WTC11 (cell line): ENCODE results near the gene PCDHGB4.

Experiments used
- ATF2 ChIP-seq: sonication (generic); formaldehyde crosslinking; IDR thresholded peaks from 2 replicates; pipeline ENCODE4 v1.8.1; 2022; ENCODE audit warnings: low read depth, missing genetic modification reagents, borderline replicate concordance
- CBFB ChIP-seq: sonication (generic); formaldehyde crosslinking; IDR thresholded peaks from 2 replicates; pipeline ENCODE4 v1.8.1; 2022; ENCODE audit warnings: mild to moderate bottlenecking, low read depth, missing genetic modification reagents
- CTCF ChIP-seq: fragments of 200-600 bp; IDR thresholded peaks from 2 replicates; pipeline ENCODE4 v1.8.0; 2022; ENCODE audit warnings: antibody characterized with exemption
- GABPB1 ChIP-seq: sonication (generic); formaldehyde crosslinking; IDR thresholded peaks from 2 replicates; pipeline ENCODE4 v1.8.1; 2023; ENCODE audit warnings: mild to moderate bottlenecking, missing genetic modification reagents
- IRF2 ChIP-seq: sonication (generic); formaldehyde crosslinking; IDR thresholded peaks from 2 replicates; pipeline ENCODE4 v1.8.0; 2022; ENCODE audit warnings: low read depth, missing genetic modification reagents, borderline replicate concordance
- JUN ChIP-seq: sonication (generic); formaldehyde crosslinking; IDR thresholded peaks from 2 replicates; pipeline ENCODE4 v1.8.0; 2023; ENCODE audit warnings: mild to moderate bottlenecking, missing genetic modification reagents
- NFE2L1 ChIP-seq: sonication (generic); formaldehyde crosslinking; IDR thresholded peaks from 2 replicates; pipeline ENCODE4 v1.8.1; 2023; ENCODE audit warnings: missing genetic modification reagents
- RELA ChIP-seq: sonication (generic); formaldehyde crosslinking; IDR thresholded peaks from 2 replicates; pipeline ENCODE4 v1.8.1; 2022; ENCODE audit warnings: missing genetic modification reagents, mild to moderate bottlenecking, borderline replicate concordance
- TEAD4 ChIP-seq: sonication (generic); formaldehyde crosslinking; IDR thresholded peaks from 2 replicates; pipeline ENCODE4 v1.8.0; 2022; ENCODE audit warnings: mild to moderate bottlenecking, missing genetic modification reagents
- ZBTB21 ChIP-seq: sonication (generic); formaldehyde crosslinking; IDR thresholded peaks from 2 replicates; pipeline ENCODE4 v1.8.1; 2023; ENCODE audit warnings: mild to moderate bottlenecking, missing genetic modification reagents, borderline replicate concordance
- TF ChIP-seq, protein P1 (sequence below): sonication (generic); formaldehyde crosslinking; IDR thresholded peaks from 2 replicates; pipeline ENCODE4 v1.8.1; 2023; ENCODE audit warnings: mild to moderate bottlenecking, missing genetic modification reagents, moderate library complexity
- TF ChIP-seq, protein P2 (sequence below): sonication (generic); formaldehyde crosslinking; conservative IDR thresholded peaks from 2 replicates; pipeline ENCODE4 v1.8.1; 2022; ENCODE audit warnings: mild to moderate bottlenecking, missing genetic modification reagents

DNA sequence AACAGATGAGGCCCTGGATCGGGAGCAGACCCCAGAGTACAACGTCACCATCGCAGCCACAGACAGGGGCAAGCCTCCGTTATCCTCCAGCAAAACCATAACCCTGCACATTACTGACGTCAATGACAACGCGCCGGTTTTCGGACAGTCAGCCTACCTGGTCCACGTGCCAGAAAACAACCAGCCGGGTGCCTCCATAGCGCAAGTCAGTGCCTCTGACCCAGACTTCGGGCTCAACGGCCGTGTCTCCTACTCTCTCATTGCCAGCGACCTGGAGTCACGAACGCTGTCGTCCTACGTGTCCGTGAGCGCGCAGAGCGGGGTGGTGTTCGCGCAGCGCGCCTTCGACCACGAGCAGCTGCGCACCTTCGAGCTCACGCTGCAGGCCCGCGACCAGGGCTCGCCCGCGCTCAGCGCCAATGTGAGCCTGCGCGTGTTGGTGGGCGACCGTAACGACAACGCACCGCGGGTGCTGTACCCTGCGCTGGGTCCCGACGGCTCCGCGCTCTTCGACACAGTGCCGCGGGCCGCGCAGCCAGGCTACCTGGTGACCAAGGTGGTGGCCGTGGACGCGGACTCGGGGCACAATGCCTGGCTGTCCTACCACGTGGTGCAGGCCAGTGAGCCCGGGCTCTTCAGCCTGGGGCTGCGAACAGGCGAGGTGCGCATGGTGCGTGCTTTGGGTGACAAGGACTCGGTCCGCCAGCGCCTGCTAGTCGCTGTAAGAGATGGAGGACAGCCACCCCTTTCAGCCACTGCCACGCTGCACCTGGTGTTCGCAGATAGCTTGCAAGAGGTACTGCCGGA, 31.8 kb downstream of the PCDHGB4 start:
- TF ChIP-seq CTCF = no peak
- no peak for TF ChIP-seq ZBTB21
- TF ChIP-seq, protein P1, sequence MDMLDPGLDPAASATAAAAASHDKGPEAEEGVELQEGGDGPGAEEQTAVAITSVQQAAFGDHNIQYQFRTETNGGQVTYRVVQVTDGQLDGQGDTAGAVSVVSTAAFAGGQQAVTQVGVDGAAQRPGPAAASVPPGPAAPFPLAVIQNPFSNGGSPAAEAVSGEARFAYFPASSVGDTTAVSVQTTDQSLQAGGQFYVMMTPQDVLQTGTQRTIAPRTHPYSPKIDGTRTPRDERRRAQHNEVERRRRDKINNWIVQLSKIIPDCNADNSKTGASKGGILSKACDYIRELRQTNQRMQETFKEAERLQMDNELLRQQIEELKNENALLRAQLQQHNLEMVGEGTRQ = no peak
- TF ChIP-seq GABPB1 (CRISPR knock-in tag) = no peak
- TF ChIP-seq RELA (CRISPR knock-in tag) = no peak
- TF ChIP-seq, protein P2, sequence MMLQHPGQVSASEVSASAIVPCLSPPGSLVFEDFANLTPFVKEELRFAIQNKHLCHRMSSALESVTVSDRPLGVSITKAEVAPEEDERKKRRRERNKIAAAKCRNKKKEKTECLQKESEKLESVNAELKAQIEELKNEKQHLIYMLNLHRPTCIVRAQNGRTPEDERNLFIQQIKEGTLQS (CRISPR knock-in tag) = no peak
- TF ChIP-seq JUN (CRISPR knock-in tag) = no peak
- no peak for TF ChIP-seq NFE2L1 (CRISPR knock-in tag)
- TF ChIP-seq TEAD4 (CRISPR knock-in tag) = no peak
- TF ChIP-seq CBFB (CRISPR knock-in tag) = no peak
- TF ChIP-seq ATF2 = no peak
- no peak for TF ChIP-seq IRF2
